H1 (cell line): ENCODE data around the gene RIF1. TPM values are rescaled to one million over a fixed set of nuclear protein-coding genes. Genes with fewer than 3 reads are reported as not detected.

ENCODE experiments used
- CTCF ChIA-PET: fragments of 300-600 bp; sonication (Branson Sonifier 250); formaldehyde crosslinking; loops from one replicate; lab custom pipeline; 2021; ENCODE audit not compliant: partially characterized antibody; lab: Charles Lee
- POLR2A ChIA-PET: fragments of 300-600 bp; sonication (Branson Sonifier 250); formaldehyde crosslinking; loops from one replicate; lab custom pipeline; 2021; ENCODE audit warnings: inconsistent platforms; ENCODE audit not compliant: partially characterized antibody; lab: Charles Lee
- DNase-seq, 2 experiments: peaks; one replicate each; pipeline versions ENCODE4 v3.0.0 to v3.0.0-alpha.2; 2010 to 2022; ENCODE audit warnings: low spot score in 2 of 2, low read depth in 1 of 2, mixed read lengths in 1 of 2
- FAIRE-seq: peaks from 2 replicates; lab custom pipeline; 2011; peaks lifted over from hg19 to GRCh38; lab: Jason Lieb, UNC
- H2AFZ ChIP-seq: 2 replicates; pipeline ENCODE4 v1.8.1; 2012; ENCODE audit warnings: low read length, inconsistent platforms
- H2AK5ac ChIP-seq: 2 replicates; pipeline ENCODE4 v1.6.1; 2013; ENCODE audit warnings: low read depth, low read length
- H2BK120ac ChIP-seq: replicated peaks from 2 replicates; pipeline ENCODE3; 2013; ENCODE audit warnings: low read depth, low read length, inconsistent platforms
- H2BK12ac ChIP-seq: 2 replicates; pipeline ENCODE4 v1.6.1; 2013; ENCODE audit warnings: low read depth, low read length
- H2BK15ac ChIP-seq: 2 replicates; pipeline ENCODE4 v1.6.1; 2013; ENCODE audit warnings: low read length
- H2BK20ac ChIP-seq: 2 replicates; pipeline ENCODE4 v1.6.1; 2013; ENCODE audit warnings: low read length
- H2BK5ac ChIP-seq: 2 replicates; pipeline ENCODE4 v1.6.1; 2013; ENCODE audit warnings: low read depth, low read length
- H3K14ac ChIP-seq: 2 replicates; pipeline ENCODE4 v1.6.1; 2013; ENCODE audit warnings: inconsistent platforms; ENCODE audit not compliant: insufficient read length
- H3K18ac ChIP-seq: 2 replicates; pipeline ENCODE4 v1.6.1; 2013; ENCODE audit warnings: low read length; ENCODE audit errors: extremely low read depth
- H3K23ac ChIP-seq: 2 replicates; pipeline ENCODE4 v1.6.1; 2013; ENCODE audit warnings: inconsistent platforms; ENCODE audit not compliant: insufficient read length
- H3K23me2 ChIP-seq: 2 replicates; pipeline ENCODE4 v1.6.1; 2013; ENCODE audit warnings: low read depth, low read length
- H3K27ac ChIP-seq: 2 replicates; pipeline ENCODE4 v1.6.1; 2011; ENCODE audit warnings: low read depth, low read length, inconsistent platforms
- H3K27me3 ChIP-seq, 4 experiments: replicated peaks in 1 of 4; 1 replicate in 1 of 4; 2 replicates in 3 of 4; pipeline versions ENCODE4 v1.6.1 to v1.8.1; 2011 to 2013; ENCODE audit warnings: low read length in 3 of 4, mild to moderate bottlenecking in 3 of 4, inconsistent platforms in 2 of 4, mixed read lengths in 2 of 4, moderate library complexity in 1 of 4; ENCODE audit not compliant: control insufficient read depth in 3 of 4, insufficient read depth in 3 of 4; ENCODE audit errors: extremely low read depth in 1 of 4
- H3K36me3 ChIP-seq, 4 experiments: 2 replicates each; pipeline versions ENCODE4 v1.6.1 to v1.8.1; 2011 to 2013; ENCODE audit warnings: mild to moderate bottlenecking in 4 of 4, low read length in 3 of 4, moderate library complexity in 2 of 4, control low read depth in 1 of 4, inconsistent platforms in 1 of 4; ENCODE audit not compliant: insufficient read depth in 4 of 4, control insufficient read depth in 2 of 4
- H3K4ac ChIP-seq: replicated peaks from 2 replicates; pipeline ENCODE3; 2013; ENCODE audit warnings: low read length, low read depth, mixed read lengths, inconsistent platforms; ENCODE audit not compliant: insufficient read length
- H3K4me1 ChIP-seq, 4 experiments: replicated peaks in 1 of 4; 1 replicate in 1 of 4; 2 replicates in 3 of 4; pipeline versions ENCODE4 v1.6.1 to v1.8.1; 2011 to 2013; ENCODE audit warnings: low read length in 3 of 4, inconsistent platforms in 2 of 4, mixed read lengths in 1 of 4; ENCODE audit not compliant: insufficient read depth in 4 of 4, control insufficient read depth in 3 of 4
- H3K4me2 ChIP-seq, 2 experiments: 2 replicates each; pipeline versions ENCODE4 v1.6.1 to v1.8.1; 2011 to 2013; ENCODE audit warnings: low read depth in 2 of 2, low read length in 2 of 2, control low read depth in 1 of 2, inconsistent platforms in 1 of 2, mild to moderate bottlenecking in 1 of 2; ENCODE audit not compliant: insufficient read depth in 1 of 2
- H3K4me3 ChIP-seq, 4 experiments: fragments of 200-600, 300-600 bp in 1 of 4; sonication (generic), shearing (Covaris generic), sonication (Bioruptor Twin) in 1 of 4; 2 replicates each; pipeline versions ENCODE4 v1.5.1 to v1.8.1; 2011 to 2016; ENCODE audit warnings: low read length in 4 of 4, low read depth in 3 of 4, control low read depth in 2 of 4, inconsistent platforms in 2 of 4, mild to moderate bottlenecking in 2 of 4, mixed read lengths in 1 of 4, moderate library complexity in 1 of 4; ENCODE audit not compliant: insufficient read depth in 2 of 4; ENCODE audit errors: extremely low read depth in 1 of 4
- H3K56ac ChIP-seq: replicated peaks from 2 replicates; pipeline ENCODE3; 2013; ENCODE audit warnings: low read depth, mild to moderate bottlenecking, mixed read lengths, low read length, inconsistent platforms; ENCODE audit not compliant: insufficient read length
- H3K79me1 ChIP-seq: 2 replicates; pipeline ENCODE4 v1.6.1; 2013; ENCODE audit warnings: low read depth, low read length, control low read depth
- H3K79me2 ChIP-seq, 2 experiments: 2 replicates each; pipeline versions ENCODE4 v1.6.1 to v1.8.1; 2012 to 2013; ENCODE audit warnings: low read length in 2 of 2, mild to moderate bottlenecking in 2 of 2, inconsistent platforms in 1 of 2; ENCODE audit not compliant: insufficient read depth in 2 of 2, control insufficient read depth in 1 of 2
- H3K9ac ChIP-seq, 4 experiments: replicated peaks in 1 of 4; 1 replicate in 1 of 4; 2 replicates in 3 of 4; pipeline versions ENCODE4 v1.6.1 to v1.8.1; 2011 to 2013; ENCODE audit warnings: low read depth in 3 of 4, low read length in 3 of 4, control low read depth in 2 of 4, mild to moderate bottlenecking in 2 of 4, moderate library complexity in 2 of 4, inconsistent platforms in 1 of 4; ENCODE audit errors: extremely low read depth in 1 of 4
- H3K9me3 ChIP-seq, 2 experiments: 2 replicates each; pipeline versions ENCODE4 v1.6.1 to v1.8.1; 2012 to 2013; ENCODE audit warnings: mild to moderate bottlenecking in 2 of 2, moderate library complexity in 2 of 2, control low read depth in 1 of 2, inconsistent platforms in 1 of 2, low read depth in 1 of 2, low read length in 1 of 2, mixed read lengths in 1 of 2; ENCODE audit not compliant: insufficient read depth in 2 of 2
- H4K20me1 ChIP-seq, 2 experiments: replicated peaks in 1 of 2; 2 replicates each; pipeline versions ENCODE3 to v1.8.1; 2011 to 2013; ENCODE audit warnings: inconsistent platforms in 2 of 2, low read length in 2 of 2, mild to moderate bottlenecking in 1 of 2; ENCODE audit not compliant: insufficient read depth in 2 of 2, control insufficient read depth in 1 of 2
- H4K5ac ChIP-seq: 2 replicates; pipeline ENCODE4 v1.6.1; 2013; ENCODE audit warnings: low read length, low read depth, mixed read lengths, inconsistent platforms; ENCODE audit not compliant: insufficient read length
- H4K8ac ChIP-seq: 2 replicates; pipeline ENCODE4 v1.8.0; 2013; ENCODE audit warnings: mild to moderate bottlenecking, moderate library complexity, low read length, inconsistent platforms; ENCODE audit not compliant: insufficient read depth; ENCODE audit errors: extremely low read depth
- H4K91ac ChIP-seq: replicated peaks from 2 replicates; pipeline ENCODE3; 2013; ENCODE audit warnings: low read length, mixed read lengths, inconsistent platforms; ENCODE audit not compliant: insufficient read length
- ATF3 ChIP-seq: IDR thresholded peaks from 2 replicates; pipeline ENCODE4 v1.6.1; 2011; ENCODE audit warnings: low read depth, mild to moderate bottlenecking, low read length; ENCODE audit not compliant: insufficient read depth
- CBX5 ChIP-seq: fragments of 300-800, 300-1000 bp; sonication (generic); IDR thresholded peaks from 2 replicates; pipeline ENCODE4 v1.7.1; 2016; ENCODE audit warnings: antibody characterized with exemption, low read length, low read depth
- CHD1 ChIP-seq: IDR thresholded peaks from 2 replicates; pipeline ENCODE4 v1.6.1; 2012; ENCODE audit warnings: low read depth, low read length, improper control_type of control experiment
- CTCF ChIP-seq, 3 experiments: IDR thresholded peaks; 1 replicate in 2 of 3; 2 replicates in 1 of 3; pipeline versions ENCODE4 v1.5.1 to v1.6.1; 2011; ENCODE audit warnings: low read length in 3 of 3, mild to moderate bottlenecking in 3 of 3, inconsistent platforms in 2 of 3, low read depth in 1 of 3, moderate library complexity in 1 of 3; ENCODE audit not compliant: insufficient read depth in 1 of 3; ENCODE audit errors: control extremely low read depth in 1 of 3
- EP300 ChIP-seq, 2 experiments: IDR thresholded peaks; 1 replicate in 1 of 2; 2 replicates in 1 of 2; pipeline ENCODE4 v1.6.1; 2011 to 2012; ENCODE audit warnings: low read depth in 2 of 2, low read length in 2 of 2, mild to moderate bottlenecking in 2 of 2, borderline replicate concordance in 1 of 2, inconsistent platforms in 1 of 2, moderate library complexity in 1 of 2
- JUN ChIP-seq: IDR thresholded peaks from 2 replicates; pipeline ENCODE4 v1.6.1; 2011; ENCODE audit warnings: low read depth, mild to moderate bottlenecking, improper control_type of control experiment, low read length
- POLR2A ChIP-seq, 2 experiments: IDR thresholded peaks; 1 replicate in 1 of 2; 2 replicates in 1 of 2; pipeline ENCODE4 v1.6.1; 2011; ENCODE audit warnings: low read depth in 2 of 2, low read length in 2 of 2, mild to moderate bottlenecking in 2 of 2; ENCODE audit errors: control extremely low read depth in 1 of 2
- RAD21 ChIP-seq, 2 experiments: IDR thresholded peaks in 1 of 2; conservative IDR thresholded peaks in 1 of 2; 2 replicates each; pipeline ENCODE4 v1.6.1; 2011; ENCODE audit warnings: low read depth in 2 of 2, low read length in 2 of 2, improper control_type of control experiment in 1 of 2, inconsistent platforms in 1 of 2, mild to moderate bottlenecking in 1 of 2, moderate library complexity in 1 of 2
- SP1 ChIP-seq: IDR thresholded peaks from 2 replicates; pipeline ENCODE4 v1.6.1; 2011; ENCODE audit warnings: low read depth, low read length
- SRF ChIP-seq: IDR thresholded peaks from 2 replicates; pipeline ENCODE4 v1.6.1; 2011; ENCODE audit warnings: mild to moderate bottlenecking, low read depth, low read length, moderate library complexity
- WGBS, 2 experiments: shearing (Covaris generic) in 1 of 2; methylation state at CpG; one replicate each; pipeline versions ENCODE4 v1.1.6 to v1.1.7; 2013 to 2015; ENCODE audit warnings: low lambda C conversion rate in 2 of 2, mixed read lengths in 2 of 2, inconsistent platforms in 1 of 2, low coverage in 1 of 2, missing lambda C conversion rate in 1 of 2; ENCODE audit not compliant: insufficient replicate concordance in 2 of 2, insufficient coverage in 1 of 2, insufficient read length in 1 of 2; ENCODE audit errors: extremely low coverage in 1 of 2, missing lambda C conversion rate in 1 of 2; 5-methylcytosine and 5-hydroxymethylcytosine counted together
- polyA plus RNA-seq, 7 experiments: library from polyadenylated mRNA; depleted of rRNA in 3 of 7; stranded (reverse) in 5 of 7; unstranded in 2 of 7; fragments of >200 nt in 5 of 7; fragments of 200-250 nt in 2 of 7; gene quantifications; 1 replicate in 5 of 7; 2 replicates in 1 of 7; 4 replicates in 1 of 7; pipeline versions ENCODE4 v1.2.1 to v1.2.3, GENCODE V29; 2011 to 2013; ENCODE audit warnings: missing spikeins in 2 of 7, mixed read lengths in 2 of 7
- total RNA-seq: library from RNA; stranded (reverse); fragmentation: NEBNext Ultra II Directional; extraction: Animal tissue kit (Norgen Biotek cat#: 25700); gene quantifications from 2 replicates; pipeline ENCODE4 v1.2.1, GENCODE V29; 2021

Gene RIF1
- total and polyA plus RNA-seq, 2 of the 8 experiments (the other 6 are each of a cell fraction or from before 2014, with no cell fraction given), result 9.5 to 104 TPM

GRCh38 chr2:151491496-151491895, 81.8 kb downstream of the RIF1 start:
- DNase-seq, result no peak
- peaks cover 0 to 10% (median 2%) of the 10 kb centered on the region in 4 experiments; a peak in 3 of 7 replicates for H3K4me1 ChIP-seq
- no peak overlapping the region for H4K8ac ChIP-seq
- no peaks in the 10 kb centered on the region; the same call in 1 of the 2 replicates for H3K79me1 ChIP-seq
- no peaks in the 10 kb centered on the region for H3K27me3 ChIP-seq
- WGBS, 2 experiments, result 92% methylated on average over 4 of the region's 4 CpGs; no CpG with 5 or more reads in 1 of the 2 experiments
- no peak overlapping the region for H3K14ac ChIP-seq
- ChIA-PET CTCF (interaction anchor here (0.8 to 1.2 kb wide), 3 partner anchors 53 to 286 kb away, joined by 3 read pairs; no protein-coding TSS in a partner anchor), POLR2A (interaction anchor here (1.2 kb wide), 1 partner anchor 8 kb away, joined by 3 read pairs; no protein-coding TSS in a partner anchor)
- H2BK20ac ChIP-seq, result no peak overlapping the region
- H3K4ac ChIP-seq, result no peak overlapping the region
- H3K27ac ChIP-seq, result no peak overlapping the region
- H3K9me3 ChIP-seq, result no peaks in the 10 kb centered on the region
- H3K18ac ChIP-seq, result no peak overlapping the region
- no peak overlapping the region for H3K9ac ChIP-seq
- no peak overlapping the region for H3K23ac ChIP-seq
- no peak overlapping the region for H3K4me2 ChIP-seq
- no peak overlapping the region for H2BK5ac ChIP-seq
- H4K20me1 ChIP-seq, result no peaks in the 10 kb centered on the region
- no peak overlapping the region for H4K5ac ChIP-seq
- H4K91ac ChIP-seq, result no peak overlapping the region
- H3K23me2 ChIP-seq, result no peaks in the 10 kb centered on the region
- no peak overlapping the region for H2AFZ ChIP-seq
- H3K56ac ChIP-seq, result no peak overlapping the region
- H3K79me2 ChIP-seq, result no peaks in the 10 kb centered on the region
- H3K4me3 ChIP-seq, result no peak overlapping the region
- H2BK15ac ChIP-seq, result no peak overlapping the region
- H3K36me3 ChIP-seq, result no peaks in the 10 kb centered on the region; a peak in 1 of 8 replicates
- FAIRE-seq, result no peak
- no peak overlapping the region for H2BK120ac ChIP-seq
- H2AK5ac ChIP-seq, result no peak overlapping the region
- no peak overlapping the region for H2BK12ac ChIP-seq
- TF ChIP-seq SP1, result no peak
- TF ChIP-seq POLR2A (IDR thresholded peaks at IDR 0.05; ENCODE audit: control extremely low read depth in 1 of 2, low read depth in 2 of 2, low read length in 2 of 2), result no peak
- TF ChIP-seq CTCF (IDR thresholded peaks at IDR 0.05; ENCODE audit: control extremely low read depth in 1 of 3, insufficient read depth in 1 of 3, low read depth in 1 of 3, low read length in 3 of 3), result no peak
- no peak for TF ChIP-seq RAD21 (IDR thresholded peaks at IDR 0.05 in 1 of 2, conservative IDR thresholded peaks at IDR 0.05 in 1 of 2; ENCODE audit: low read depth in 2 of 2, low read length in 2 of 2)
- no peak for TF ChIP-seq JUN
- no peak for TF ChIP-seq CHD1
- TF ChIP-seq CBX5, result no peak
- no peak for TF ChIP-seq ATF3
- no peak for TF ChIP-seq EP300 (IDR thresholded peaks at IDR 0.05; ENCODE audit: borderline replicate concordance in 1 of 2, low read depth in 2 of 2, low read length in 2 of 2)
- TF ChIP-seq SRF, result no peak
